Mesenchymal stem cell (in vitro differentiated cells and primary cell): ENCODE results near the gene ADGRV1.

Experiments
- DNase-seq: peaks from one replicate; pipeline ENCODE4 v3.0.0-alpha.2; 2013
- H2AFZ ChIP-seq: one replicate; pipeline ENCODE4 v1.6.1; 2013; ENCODE audit warnings: low read depth, mild to moderate bottlenecking, control low read depth, inconsistent platforms, low read length, moderate library complexity
- H2AK5ac ChIP-seq: 2 replicates; pipeline ENCODE4 v1.6.1; 2013; ENCODE audit warnings: low read length, moderate library complexity, mild to moderate bottlenecking, inconsistent platforms; ENCODE audit not compliant: severe bottlenecking
- H2BK120ac ChIP-seq: one replicate; pipeline ENCODE4 v1.6.1; 2013; ENCODE audit warnings: low read depth, mild to moderate bottlenecking, inconsistent platforms, low read length, moderate library complexity
- H2BK12ac ChIP-seq, 2 experiments: one replicate each; pipeline ENCODE4 v1.6.1; 2013; ENCODE audit warnings: inconsistent platforms in 2 of 2, low read length in 2 of 2, mild to moderate bottlenecking in 2 of 2, moderate library complexity in 2 of 2, control low read depth in 1 of 2
- H2BK15ac ChIP-seq: one replicate; pipeline ENCODE4 v1.6.1; 2013; ENCODE audit warnings: mild to moderate bottlenecking, low read depth, inconsistent platforms; ENCODE audit not compliant: poor library complexity, severe bottlenecking
- H2BK5ac ChIP-seq: 2 replicates; pipeline ENCODE4 v1.6.1; 2013; ENCODE audit warnings: low read depth, mild to moderate bottlenecking, low read length, control low read depth, inconsistent platforms; ENCODE audit not compliant: poor library complexity, severe bottlenecking
- H3K14ac ChIP-seq, 2 experiments: one replicate each; pipeline ENCODE4 v1.6.1; 2013; ENCODE audit warnings: inconsistent platforms in 2 of 2, low read length in 2 of 2, control low read depth in 1 of 2, mild to moderate bottlenecking in 1 of 2, moderate library complexity in 1 of 2
- H3K18ac ChIP-seq, 2 experiments: one replicate each; pipeline ENCODE4 v1.6.1; 2013; ENCODE audit warnings: inconsistent platforms in 2 of 2, low read length in 2 of 2, control low read depth in 1 of 2, low read depth in 1 of 2, mild to moderate bottlenecking in 1 of 2
- H3K23ac ChIP-seq, 2 experiments: one replicate each; pipeline ENCODE4 v1.6.1; 2013; ENCODE audit warnings: inconsistent platforms in 2 of 2, low read length in 2 of 2, mild to moderate bottlenecking in 2 of 2, moderate library complexity in 2 of 2, control low read depth in 1 of 2
- H3K27ac ChIP-seq: 2 replicates; pipeline ENCODE4 v1.5.1; 2013; ENCODE audit warnings: mild to moderate bottlenecking, moderate library complexity, low read length, control low read depth, inconsistent platforms; ENCODE audit not compliant: poor library complexity, severe bottlenecking
- H3K27me3 ChIP-seq, 2 experiments: 2 replicates each; pipeline versions ENCODE4 v1.6.1 to v1.7.0; 2013; ENCODE audit warnings: low read length in 2 of 2, mild to moderate bottlenecking in 2 of 2, moderate library complexity in 2 of 2, control low read depth in 1 of 2, inconsistent platforms in 1 of 2; ENCODE audit not compliant: control insufficient read depth in 1 of 2, insufficient read depth in 1 of 2
- H3K36me3 ChIP-seq, 2 experiments: 2 replicates each; pipeline versions ENCODE4 v1.6.1 to v1.7.0; 2013; ENCODE audit warnings: low read length in 2 of 2, control low read depth in 1 of 2, inconsistent platforms in 1 of 2, low read depth in 1 of 2, mild to moderate bottlenecking in 1 of 2; ENCODE audit not compliant: insufficient read depth in 2 of 2, control insufficient read depth in 1 of 2
- H3K4ac ChIP-seq, 2 experiments: one replicate each; pipeline ENCODE4 v1.6.1; 2013; ENCODE audit warnings: inconsistent platforms in 2 of 2, low read length in 2 of 2, mild to moderate bottlenecking in 2 of 2, moderate library complexity in 2 of 2, control low read depth in 1 of 2, low read depth in 1 of 2
- H3K4me1 ChIP-seq: 2 replicates; pipeline ENCODE4 v1.6.1; 2013; ENCODE audit warnings: low read depth, low read length, control low read depth; ENCODE audit not compliant: control insufficient read depth, insufficient read depth
- H3K4me2 ChIP-seq: 2 replicates; pipeline ENCODE4 v1.6.1; 2013; ENCODE audit warnings: low read length, mild to moderate bottlenecking, inconsistent platforms; ENCODE audit not compliant: poor library complexity, severe bottlenecking
- H3K4me3 ChIP-seq, 2 experiments: 2 replicates each; pipeline versions ENCODE4 v1.5.1 to v1.7.0; 2013; ENCODE audit warnings: low read length in 2 of 2, mild to moderate bottlenecking in 2 of 2, control low read depth in 1 of 2, low read depth in 1 of 2; ENCODE audit not compliant: insufficient read depth in 1 of 2
- H3K79me1 ChIP-seq: replicated peaks from 2 replicates; pipeline ENCODE4 v1.6.1; 2013; ENCODE audit warnings: mild to moderate bottlenecking, control low read depth, low read length, inconsistent platforms; ENCODE audit not compliant: poor library complexity, severe bottlenecking
- H3K9ac ChIP-seq: 2 replicates; pipeline ENCODE4 v1.7.0; 2013; ENCODE audit warnings: mild to moderate bottlenecking, low read length, moderate library complexity
- H3K9me3 ChIP-seq: 2 replicates; pipeline ENCODE4 v1.7.0; 2013; ENCODE audit warnings: mild to moderate bottlenecking, low read length; ENCODE audit not compliant: control insufficient read depth
- H4K8ac ChIP-seq: one replicate; pipeline ENCODE4 v1.6.1; 2013; ENCODE audit warnings: inconsistent platforms, mild to moderate bottlenecking, low read length, moderate library complexity
- H4K91ac ChIP-seq: one replicate; pipeline ENCODE4 v1.6.1; 2013; ENCODE audit warnings: mild to moderate bottlenecking, low read length, inconsistent platforms
- WGBS: methylation state at CpG from one replicate; pipeline ENCODE4 v1.1.7; 2013; ENCODE audit warnings: mixed read lengths; 5-methylcytosine and 5-hydroxymethylcytosine counted together

Gene ADGRV1

GRCh38 chr5:90889325-90889600, 330.7 kb downstream of the ADGRV1 start:
- no peak overlapping the region for H3K4me3 ChIP-seq
- no peaks in the 10 kb centered on the region for H3K9me3 ChIP-seq
- H3K14ac ChIP-seq: no peak overlapping the region
- H3K27me3 ChIP-seq: no peaks in the 10 kb centered on the region
- H2BK12ac ChIP-seq: no peak overlapping the region
- no peak overlapping the region for H4K91ac ChIP-seq
- H3K27ac ChIP-seq: no peak overlapping the region
- no peak overlapping the region for H2BK120ac ChIP-seq
- no peaks in the 10 kb centered on the region for H3K79me1 ChIP-seq
- no peak overlapping the region for H2BK5ac ChIP-seq
- H2AK5ac ChIP-seq: no peak overlapping the region
- no peak overlapping the region for H4K8ac ChIP-seq
- H2AFZ ChIP-seq: no peak overlapping the region
- no peak overlapping the region for H3K18ac ChIP-seq
- H3K9ac ChIP-seq: no peak overlapping the region
- H3K4me2 ChIP-seq: no peak overlapping the region
- no peaks in the 10 kb centered on the region for H3K4me1 ChIP-seq
- no peak for DNase-seq
- H3K36me3 ChIP-seq: no peaks in the 10 kb centered on the region
- H3K4ac ChIP-seq: no peak overlapping the region
- no peak overlapping the region for H2BK15ac ChIP-seq
- no peak overlapping the region for H3K23ac ChIP-seq

- H4K8ac ChIP-seq: no peak overlapping the region
- no peak overlapping the region for H4K91ac ChIP-seq
- H3K23ac ChIP-seq: no peak overlapping the region
- no peak overlapping the region for H3K27ac ChIP-seq
- no peaks in the 10 kb centered on the region for H3K9me3 ChIP-seq
- H2AFZ ChIP-seq: no peak overlapping the region
- H2BK12ac ChIP-seq: no peak overlapping the region
- H2AK5ac ChIP-seq: no peak overlapping the region
- no peak overlapping the region for H3K4ac ChIP-seq
- H2BK120ac ChIP-seq: no peak overlapping the region
- H3K9ac ChIP-seq: no peak overlapping the region
- H2BK5ac ChIP-seq: no peak overlapping the region
- no peaks in the 10 kb centered on the region for H3K79me1 ChIP-seq
- no peak overlapping the region for H3K14ac ChIP-seq
- H2BK15ac ChIP-seq: no peak overlapping the region
- H3K18ac ChIP-seq: no peak overlapping the region
- H3K36me3 ChIP-seq: no peaks in the 10 kb centered on the region
- H3K4me1 ChIP-seq: no peaks in the 10 kb centered on the region
- H3K4me2 ChIP-seq: no peak overlapping the region
- no peaks in the 10 kb centered on the region for H3K27me3 ChIP-seq
- DNase-seq: no peak
- 100% methylated on average over 1 of the region's 1 CpG for WGBS
- no peak overlapping the region for H3K4me3 ChIP-seq
Measured at GRCh38 chr5:90890180-90890579, 331.6 kb downstream of the ADGRV1 start.

- Histone ChIP-seq H3K79me1 (no peaks in the 10 kb centered on the region), H3K23ac (no peak overlapping the region), H2AFZ (no peak overlapping the region), H4K8ac (no peak overlapping the region), H4K91ac (no peak overlapping the region), H3K9me3 (no peaks in the 10 kb centered on the region), H2BK5ac (no peak overlapping the region), H2BK120ac (no peak overlapping the region), H3K4me1 (no peaks in the 10 kb centered on the region), H3K14ac (no peak overlapping the region), H3K9ac (no peak overlapping the region), H3K4me2 (no peak overlapping the region), H3K4me3 (no peak overlapping the region), H3K36me3 (no peaks in the 10 kb centered on the region), H2AK5ac (no peak overlapping the region), H3K18ac (no peak overlapping the region), H2BK15ac (no peak overlapping the region), H3K27ac (no peak overlapping the region), H2BK12ac (no peak overlapping the region), H3K4ac (no peak overlapping the region), H3K27me3 (no peaks in the 10 kb centered on the region)
- DNase-seq: no peak
- WGBS: 96% methylated on average over 2 of the region's 2 CpGs
Measured at GRCh38 chr5:90894866-90895420, 336.3 kb downstream of the ADGRV1 start.

GRCh38 chr5:90897618-90898017, 339.0 kb downstream of the ADGRV1 start:
- Histone ChIP-seq H2BK12ac (no peak overlapping the region), H2BK15ac (no peak overlapping the region), H2BK120ac (no peak overlapping the region), H3K36me3 (no peaks in the 10 kb centered on the region), H2AFZ (no peak overlapping the region), H3K4me1 (no peaks in the 10 kb centered on the region), H3K27me3 (no peaks in the 10 kb centered on the region), H3K27ac (no peak overlapping the region), H3K14ac (no peak overlapping the region), H3K9me3 (no peaks in the 10 kb centered on the region), H3K23ac (no peak overlapping the region), H3K4me3 (no peak overlapping the region), H4K91ac (no peak overlapping the region), H3K79me1 (no peaks in the 10 kb centered on the region), H3K4ac (no peak overlapping the region), H4K8ac (no peak overlapping the region), H3K4me2 (no peak overlapping the region), H3K9ac (no peak overlapping the region), H3K18ac (no peak overlapping the region), H2BK5ac (no peak overlapping the region), H2AK5ac (no peak overlapping the region)
- DNase-seq: no peak
- 73% methylated on average over 2 of the region's 2 CpGs for WGBS
